ENCODE measurements around the gene GPS1. TPM values are rescaled to one million over a fixed set of nuclear protein-coding genes. Genes with fewer than 3 reads are reported as not detected.

The GPS1 gene
- total and polyA plus RNA-seq, 2 donors (not counting 1 experiment from before 2014, with no cell fraction given) = 80.5 to 124 TPM

DNA sequence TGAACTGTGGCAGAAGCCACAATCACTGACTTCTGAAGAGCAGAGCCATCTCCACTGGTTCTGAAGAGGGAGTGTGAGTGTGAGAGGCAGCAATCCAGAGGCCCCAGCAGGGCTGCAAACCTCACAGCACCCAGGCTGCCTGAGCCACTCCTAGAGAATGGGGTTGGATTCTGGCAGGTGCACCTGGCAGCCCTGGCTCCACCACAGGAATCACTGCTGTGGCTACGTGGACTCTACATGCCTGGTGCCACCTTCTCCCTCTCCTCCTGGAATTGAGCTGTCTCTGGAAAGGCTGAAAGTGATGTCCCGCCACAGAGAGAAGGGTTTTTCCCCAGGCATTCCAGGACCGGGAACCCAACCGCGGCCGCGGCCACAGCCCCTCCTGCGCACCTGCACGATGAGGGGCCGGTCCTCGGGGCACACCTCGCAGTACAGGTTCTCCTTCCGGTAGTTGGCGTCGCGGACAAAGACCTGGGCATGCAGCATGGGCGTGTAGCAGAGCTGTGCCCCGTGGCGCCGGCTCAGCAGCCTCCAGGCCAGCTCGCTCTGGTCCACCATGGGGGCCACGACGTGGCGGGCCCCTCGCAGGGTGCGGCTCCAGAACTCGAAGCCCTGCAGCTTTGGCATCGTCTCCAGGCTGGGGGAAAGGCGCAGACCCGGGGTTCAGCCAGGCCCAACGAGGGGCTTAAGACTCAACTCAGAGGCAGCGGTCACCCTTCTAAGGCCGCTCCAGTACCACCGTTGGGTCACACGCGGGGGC, 12.9 kb downstream of the GPS1 start:
- H3K4me1 ChIP-seq (ENCODE audit: control insufficient read depth in 2 of 2, insufficient read depth in 2 of 2, low read length in 2 of 2) = peaks cover 16 to 26% of the 10 kb centered on the region in 2 donors
- H3K4me3 ChIP-seq (ENCODE audit: control extremely low read depth in 1 of 5, extremely low read depth in 1 of 5, insufficient read depth in 1 of 5, low read depth in 2 of 5, low read length in 4 of 5) = peak overlapping the region; percentile 18 to 76 (median 64)
- Mint-ChIP-seq H3K9me3 (ENCODE audit: insufficient read depth) (no peaks in the 10 kb centered on the region), H3K4me3 (peak overlapping the region; percentile 69), H3K27ac (peak overlapping the region; percentile 53), H3K27me3 (no peaks in the 10 kb centered on the region), H3K4me1 (peaks cover 15% of the 10 kb centered on the region)
- H2AFZ ChIP-seq (ENCODE audit: insufficient read depth, low read depth, low read length, poor library complexity, severe bottlenecking) = peak overlapping the region; percentile 100
- H3K4me2 ChIP-seq (replicated peaks; ENCODE audit: low read depth, low read length, poor library complexity, severe bottlenecking) = peak overlapping the region; percentile 85
- intact Hi-C loops (cut with micrococcal nuclease) = loop anchor here (1.0 kb wide), 1 partner anchor 34 kb away; the partner anchor contains the start of gene FASN
- H3K36me3 ChIP-seq (replicated peaks in 1 of 2; ENCODE audit: control extremely low read depth in 1 of 2, control insufficient read depth in 1 of 2, extremely low read depth in 1 of 2, insufficient read depth in 2 of 2, low read length in 1 of 2) = peaks cover 0 to 20% of the 10 kb centered on the region in 2 experiments
- DNase-seq (no peak), ATAC-seq (ENCODE audit: low read depth) (no peak)
- H3K79me2 ChIP-seq (ENCODE audit: control insufficient read depth, insufficient read depth, low read length) = peaks cover 12% of the 10 kb centered on the region
- WGBS (ENCODE audit: insufficient coverage) = 55% methylated on average over 36 of the region's 36 CpGs
- no peaks in the 10 kb centered on the region for H3K9me3 ChIP-seq (ENCODE audit: control extremely low read depth in 1 of 3, control insufficient read depth in 2 of 3, insufficient read depth in 1 of 3, low read length in 2 of 3)
- H3K9ac ChIP-seq (ENCODE audit: low read length) = peak overlapping the region; percentile 75
- H4K20me1 ChIP-seq (ENCODE audit: control insufficient read depth, insufficient read depth, low read length, poor library complexity, severe bottlenecking) = peaks cover 8% of the 10 kb centered on the region
- ChIA-PET POLR2A (interaction anchor here (0.6 to 1.3 kb wide), 3 partner anchors 11 to 85 kb away, joined by 3 to 4 read pairs (median 4); partner anchors contain the start of gene DCXR), CTCF (interaction anchor here (1.1 to 1.3 kb wide), 2 partner anchors 27 to 41 kb away, joined by 3 to 4 read pairs; partner anchors contain the start of gene DCXR)
- no peaks in the 10 kb centered on the region for H3K27me3 ChIP-seq (replicated peaks in 1 of 4; ENCODE audit: control extremely low read depth in 1 of 4, control insufficient read depth in 3 of 4, insufficient read depth in 4 of 4, low read length in 3 of 4)
- TF ChIP-seq EZH2 (IDR thresholded peaks at IDR 0.05; ENCODE audit: borderline replicate concordance, insufficient read depth, low read depth, low read length, poor library complexity, severe bottlenecking) = no peak
- TF ChIP-seq, protein P1, sequence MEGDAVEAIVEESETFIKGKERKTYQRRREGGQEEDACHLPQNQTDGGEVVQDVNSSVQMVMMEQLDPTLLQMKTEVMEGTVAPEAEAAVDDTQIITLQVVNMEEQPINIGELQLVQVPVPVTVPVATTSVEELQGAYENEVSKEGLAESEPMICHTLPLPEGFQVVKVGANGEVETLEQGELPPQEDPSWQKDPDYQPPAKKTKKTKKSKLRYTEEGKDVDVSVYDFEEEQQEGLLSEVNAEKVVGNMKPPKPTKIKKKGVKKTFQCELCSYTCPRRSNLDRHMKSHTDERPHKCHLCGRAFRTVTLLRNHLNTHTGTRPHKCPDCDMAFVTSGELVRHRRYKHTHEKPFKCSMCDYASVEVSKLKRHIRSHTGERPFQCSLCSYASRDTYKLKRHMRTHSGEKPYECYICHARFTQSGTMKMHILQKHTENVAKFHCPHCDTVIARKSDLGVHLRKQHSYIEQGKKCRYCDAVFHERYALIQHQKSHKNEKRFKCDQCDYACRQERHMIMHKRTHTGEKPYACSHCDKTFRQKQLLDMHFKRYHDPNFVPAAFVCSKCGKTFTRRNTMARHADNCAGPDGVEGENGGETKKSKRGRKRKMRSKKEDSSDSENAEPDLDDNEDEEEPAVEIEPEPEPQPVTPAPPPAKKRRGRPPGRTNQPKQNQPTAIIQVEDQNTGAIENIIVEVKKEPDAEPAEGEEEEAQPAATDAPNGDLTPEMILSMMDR (IDR thresholded peaks at IDR 0.05) = no peak
- H3K27ac ChIP-seq (ENCODE audit: low read length in 2 of 2) = peak overlapping the region in 1 of 2 donors; percentile 73
